Esophagus squamous epithelium (tissue), 5 donors: ENCODE measurements around the gene AFAP1L1. TPM values are rescaled to one million over a fixed set of nuclear protein-coding genes. Genes with fewer than 3 reads are reported as not detected.

Source experiments
- DNase-seq: peaks from one replicate; lab custom pipeline; 2025; lab: John Stamatoyannopoulos, UW
- H3K27ac ChIP-seq, 4 donors: fragments of 200-600 bp; sonication (generic); one replicate each; pipeline ENCODE4 v1.5.1; 2016 to 2019; ENCODE audit warnings: mild to moderate bottlenecking in 1 of 4
- H3K27me3 ChIP-seq, 4 donors: fragments of 200-600 bp; sonication (generic); 1 replicate in 3 of 4; 2 replicates in 1 of 4; pipeline versions ENCODE4 v1.5.1 to v1.6.0; 2017 to 2021; ENCODE audit warnings: antibody characterized with exemption in 1 of 4
- H3K36me3 ChIP-seq, 3 donors: fragments of 200-600 bp; sonication (generic); one replicate each; pipeline ENCODE4 v1.5.1; 2016 to 2019
- H3K4me1 ChIP-seq, 3 donors: fragments of 200-600 bp; sonication (generic); one replicate each; pipeline ENCODE4 v1.5.1; 2017 to 2019
- H3K4me3 ChIP-seq, 4 donors: fragments of 200-600 bp; sonication (generic); 1 replicate in 3 of 4; 2 replicates in 1 of 4; pipeline ENCODE4 v1.5.1; 2016 to 2019; ENCODE audit warnings: mild to moderate bottlenecking in 2 of 4, moderate library complexity in 1 of 4
- H3K9me3 ChIP-seq, 3 donors: fragments of 200-600 bp; sonication (generic); one replicate each; pipeline ENCODE4 v1.5.1; 2016 to 2019
- CTCF ChIP-seq, 6 experiments: fragments of 450-650 bp in 4 of 6; fragments of 200-600 bp in 2 of 6; sonication (generic) in 2 of 6; IDR thresholded peaks; one replicate each; pipeline ENCODE4 v1.5.1; 2016 to 2019; ENCODE audit warnings: antibody characterized with exemption in 6 of 6, mild to moderate bottlenecking in 4 of 6, moderate library complexity in 4 of 6
- POLR2A ChIP-seq, 4 donors: fragments of 450-650 bp; IDR thresholded peaks; one replicate each; pipeline ENCODE4 v1.6.1; 2017; ENCODE audit warnings: antibody characterized with exemption in 4 of 4, mild to moderate bottlenecking in 4 of 4, moderate library complexity in 3 of 4
- WGBS, 2 donors: methylation state at CpG; one replicate each; pipeline ENCODE4 v1.1.5; 2018; 5-methylcytosine and 5-hydroxymethylcytosine counted together
- intact Hi-C: fragments of 100-400 bp; cut with DNase I; formaldehyde crosslinking; loops from one replicate; pipeline ENCODE4 v1.15.0; 2022
- total RNA-seq, 4 donors: library from RNA; depleted of rRNA; stranded (reverse); fragments of >200 nt; gene quantifications; one replicate each; pipeline ENCODE4 v1.1.0, GENCODE V29; 2016
- donor health status: DM: yes; HTN: yes; CAD: no.

AFAP1L1 gene
- total RNA-seq, 4 donors from 2014 or later, result 2.8 to 14.5 (median 8.7) TPM

- intact Hi-C loops, result loop anchor here (5.0 kb wide), 1 partner anchor 86 kb away; the partner anchor contains the start of gene ABLIM3
Measured at GRCh38 chr5:149228618-149229297, 42.9 kb upstream of the AFAP1L1 start.

GRCh38 chr5:149229298-149229937 lies 42.2 kb upstream of the AFAP1L1 start:
- Histone ChIP-seq H3K4me3 (no peak overlapping the region), H3K27ac (peak overlapping the region in 2 of 4 donors; percentile 43 to 47), H3K36me3 (peaks cover 0 to 38% (median 0%) of the 10 kb centered on the region in 3 donors), H3K9me3 (no peaks in the 10 kb centered on the region), H3K27me3 (no peaks in the 10 kb centered on the region), H3K4me1 (peaks cover 3 to 25% (median 7%) of the 10 kb centered on the region in 3 donors)
- no peak for TF ChIP-seq POLR2A (IDR thresholded peaks at IDR 0.05)
- DNase-seq, result no peak
- 39 to 42% methylated on average over 6 of the region's 6 CpGs for WGBS, 2 donors
- intact Hi-C loops, result loop anchor here (5.0 kb wide), 1 partner anchor 87 kb away; the partner anchor contains the start of gene ABLIM3

More at GRCh38 chr5:149228618-149229297, 42.9 kb upstream of the AFAP1L1 start:
- no peaks in the 10 kb centered on the region for H3K9me3 ChIP-seq
- DNase-seq, result no peak
- 26 to 31% methylated on average over 5 of the region's 5 CpGs for WGBS, 2 donors
- H3K4me1 ChIP-seq, result peaks cover 3 to 26% (median 7%) of the 10 kb centered on the region in 3 donors
- H3K36me3 ChIP-seq, result peaks cover 0 to 35% (median 0%) of the 10 kb centered on the region in 3 donors
- peak overlapping the region in 3 of 4 donors; percentile 43 to 48 (median 47) for H3K27ac ChIP-seq
- TF ChIP-seq CTCF (IDR thresholded peaks at IDR 0.05) (peak in 5 of 6 experiments; percentile 63 to 90 (median 76)), POLR2A (IDR thresholded peaks at IDR 0.05) (no peak)
- no peak overlapping the region for H3K4me3 ChIP-seq
- H3K27me3 ChIP-seq, result no peaks in the 10 kb centered on the region

GRCh38 chr5:149235841-149236240 lies 35.8 kb upstream of the AFAP1L1 start:
- intact Hi-C loops, result no loop called here
- peaks cover 0 to 78% (median 3%) of the 10 kb centered on the region in 3 donors for H3K36me3 ChIP-seq
- H3K9me3 ChIP-seq, result no peaks in the 10 kb centered on the region
- H3K4me1 ChIP-seq, result peaks cover 0 to 7% (median 0%) of the 10 kb centered on the region in 3 donors
- H3K27me3 ChIP-seq, result no peaks in the 10 kb centered on the region
- H3K27ac ChIP-seq, result no peak overlapping the region
- H3K4me3 ChIP-seq, result no peak overlapping the region
- TF ChIP-seq CTCF (IDR thresholded peaks at IDR 0.05) (no peak), POLR2A (IDR thresholded peaks at IDR 0.05) (no peak)
- no peak for DNase-seq

- Histone ChIP-seq H3K27ac (no peak overlapping the region), H3K36me3 (peaks cover 0 to 89% (median 3%) of the 10 kb centered on the region in 3 donors), H3K9me3 (no peaks in the 10 kb centered on the region), H3K4me1 (peaks cover 0 to 7% (median 0%) of the 10 kb centered on the region in 3 donors), H3K4me3 (no peak overlapping the region), H3K27me3 (no peaks in the 10 kb centered on the region)
- no peak for TF ChIP-seq CTCF (IDR thresholded peaks at IDR 0.05)
- no peak for TF ChIP-seq POLR2A (IDR thresholded peaks at IDR 0.05)
- intact Hi-C loops, result no loop called here
- DNase-seq, result no peak
- 52 to 70% methylated on average over 4 of the region's 4 CpGs for WGBS, 2 donors
Measured at GRCh38 chr5:149237662-149238061, 34.0 kb upstream of the AFAP1L1 start.

- Histone ChIP-seq H3K4me3 (no peak overlapping the region), H3K27me3 (no peaks in the 10 kb centered on the region), H3K9me3 (no peaks in the 10 kb centered on the region), H3K27ac (no peak overlapping the region), H3K36me3 (peaks cover 0 to 80% (median 3%) of the 10 kb centered on the region in 3 donors), H3K4me1 (peaks cover 0 to 7% (median 0%) of the 10 kb centered on the region in 3 donors)
- no peak for DNase-seq
- 65% methylated on average over 2 of the region's 2 CpGs; no CpG with 5 or more reads in 1 of the 2 donors for WGBS, 2 donors
- TF ChIP-seq CTCF (IDR thresholded peaks at IDR 0.05) (peak in 1 of 6 experiments; percentile 11), POLR2A (IDR thresholded peaks at IDR 0.05) (no peak)
- intact Hi-C loops, result no loop called here
Measured at GRCh38 chr5:149238540-149238939, 33.1 kb upstream of the AFAP1L1 start.
